ENCODE data around the gene ZNF337.
"Not testable (repeated sequence)": the region's sequence is repeated elsewhere in the genome, so short reads cannot be mapped to it uniquely, and the experiment has no call there.

Gene ZNF337

DNA sequence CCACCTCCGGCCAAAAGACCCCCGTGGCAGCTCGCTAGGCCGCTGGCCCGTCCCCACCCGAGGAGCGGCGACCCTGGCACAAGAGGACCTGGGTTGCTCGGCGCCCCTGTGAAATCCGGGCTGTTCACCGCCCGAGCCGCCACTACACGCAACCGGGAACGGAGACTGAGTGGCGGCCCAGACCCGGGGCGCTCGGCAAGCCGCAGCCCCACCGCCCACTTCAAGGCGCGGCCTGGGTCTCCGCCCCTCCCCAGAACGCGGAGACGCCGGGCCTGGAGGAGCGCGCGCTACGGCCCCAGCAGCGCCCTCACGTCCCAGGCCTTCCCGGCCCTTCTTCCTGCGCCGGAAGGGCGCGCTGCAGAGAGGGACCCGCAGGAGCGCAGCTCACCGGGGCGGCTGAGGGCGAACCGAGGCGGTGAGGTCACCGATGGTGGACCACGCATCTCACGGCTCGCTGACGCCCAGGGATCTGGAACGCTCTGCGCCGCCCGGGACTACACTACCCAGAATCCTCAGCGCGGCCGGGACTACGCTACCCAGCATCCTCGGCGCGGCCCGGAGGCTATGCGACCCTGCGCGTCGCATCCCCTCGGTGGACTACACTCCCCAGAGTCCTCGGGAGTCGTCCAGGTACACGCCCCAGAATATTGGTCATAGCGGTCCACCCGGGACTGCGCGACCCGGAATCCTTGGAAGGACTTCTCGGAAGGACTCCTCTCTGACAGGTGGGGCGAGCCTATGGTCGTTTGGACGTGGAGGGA lies at the start of gene ZNF337:
ZNF337 (minus strand) TSS at position 483 of the 761 bp plus-strand sequence. CDS start 10,436 bp downstream, outside the sequence.
- in situ Hi-C loops (cut with MboI; ENCODE audit: low sequenced_read_pairs): loop anchor here (10.0 kb wide), 1 partner anchor 62 kb away; no protein-coding TSS in a partner anchor

DNA sequence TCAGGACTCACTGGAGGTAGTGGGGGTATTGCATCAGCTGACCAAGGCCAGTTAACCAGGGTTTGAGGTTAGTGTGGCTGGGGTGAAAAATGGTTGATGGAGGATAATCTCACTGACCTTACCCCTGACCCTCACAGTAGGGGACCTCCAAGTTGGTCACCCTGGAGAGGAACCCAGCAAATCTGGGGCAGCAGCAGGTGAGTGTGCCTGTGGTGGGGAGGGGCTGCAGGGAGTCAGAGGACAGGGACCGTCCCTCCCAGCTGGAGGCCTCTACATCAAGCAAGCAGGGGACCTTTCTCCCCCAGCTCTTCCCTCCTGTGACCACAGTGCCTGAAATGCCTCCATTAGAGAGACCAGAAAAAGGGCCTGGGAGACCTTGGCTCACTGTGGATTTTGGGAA lies 49.1 kb upstream of the ZNF337 start:
- in situ Hi-C loops (cut with MboI; ENCODE audit: low sequenced_read_pairs): no loop called here

DNA sequence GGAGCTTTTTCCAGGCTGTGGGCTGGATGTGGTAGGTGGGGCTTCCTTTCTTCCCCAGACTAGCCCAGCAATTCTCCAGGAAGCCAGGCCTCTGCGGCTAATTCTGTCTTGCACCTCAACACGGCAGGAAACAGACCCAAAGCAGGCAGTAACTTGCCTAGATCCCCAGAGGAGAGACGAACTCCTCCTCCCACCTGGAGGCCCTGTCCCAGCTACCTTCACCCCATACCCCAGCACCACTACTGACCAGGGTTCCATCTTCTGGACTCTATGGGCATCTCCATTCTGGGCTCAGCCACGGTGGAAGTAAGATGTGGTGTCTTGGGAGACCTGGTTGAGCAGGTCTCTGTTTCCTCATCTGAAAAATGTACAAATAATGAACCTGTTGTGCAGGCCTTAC lies 48.4 kb upstream of the ZNF337 start:
- in situ Hi-C loops (cut with MboI; ENCODE audit: low sequenced_read_pairs): no loop called here

DNA sequence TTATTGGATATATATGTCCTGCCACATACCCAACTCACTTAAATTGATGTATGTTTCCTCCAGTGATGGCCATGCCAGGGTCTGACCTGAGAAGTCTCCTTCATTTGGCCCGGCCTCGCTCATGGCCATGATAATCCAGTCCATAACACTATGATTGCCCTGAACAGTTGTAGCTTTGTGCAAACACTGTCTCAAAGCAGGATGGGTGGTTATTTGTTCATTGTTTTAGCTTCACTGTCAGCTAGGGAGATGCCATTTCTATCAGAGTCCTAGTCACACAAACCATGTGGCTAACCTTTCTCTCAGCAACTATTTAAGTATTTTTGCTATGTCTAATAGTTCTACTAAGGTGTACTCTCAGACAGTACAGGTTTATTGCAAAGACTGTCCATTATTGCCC lies 47.6 kb upstream of the ZNF337 start:
- in situ Hi-C loops (cut with MboI; ENCODE audit: low sequenced_read_pairs): no loop called here

DNA sequence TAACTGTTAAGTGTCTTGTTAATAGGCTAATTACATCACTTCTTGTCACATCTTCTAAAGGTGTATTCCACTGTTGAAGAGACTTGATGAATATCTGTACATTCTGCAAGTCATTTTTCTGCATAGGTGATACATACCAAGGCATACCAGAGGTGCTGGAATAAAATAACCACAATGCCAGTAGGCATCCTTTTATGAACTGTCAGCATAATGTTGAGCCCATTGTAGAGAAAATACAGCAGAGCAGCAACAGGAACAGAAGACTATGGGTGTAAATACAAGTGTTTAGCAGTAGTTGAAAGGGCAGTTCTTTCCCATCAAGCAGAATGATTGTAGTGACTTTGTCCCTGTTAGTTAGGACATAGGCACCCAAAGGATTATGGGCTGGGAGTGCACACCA lies 44.4 kb upstream of the ZNF337 start:
- in situ Hi-C loops (cut with MboI; ENCODE audit: low sequenced_read_pairs): no loop called here

DNA sequence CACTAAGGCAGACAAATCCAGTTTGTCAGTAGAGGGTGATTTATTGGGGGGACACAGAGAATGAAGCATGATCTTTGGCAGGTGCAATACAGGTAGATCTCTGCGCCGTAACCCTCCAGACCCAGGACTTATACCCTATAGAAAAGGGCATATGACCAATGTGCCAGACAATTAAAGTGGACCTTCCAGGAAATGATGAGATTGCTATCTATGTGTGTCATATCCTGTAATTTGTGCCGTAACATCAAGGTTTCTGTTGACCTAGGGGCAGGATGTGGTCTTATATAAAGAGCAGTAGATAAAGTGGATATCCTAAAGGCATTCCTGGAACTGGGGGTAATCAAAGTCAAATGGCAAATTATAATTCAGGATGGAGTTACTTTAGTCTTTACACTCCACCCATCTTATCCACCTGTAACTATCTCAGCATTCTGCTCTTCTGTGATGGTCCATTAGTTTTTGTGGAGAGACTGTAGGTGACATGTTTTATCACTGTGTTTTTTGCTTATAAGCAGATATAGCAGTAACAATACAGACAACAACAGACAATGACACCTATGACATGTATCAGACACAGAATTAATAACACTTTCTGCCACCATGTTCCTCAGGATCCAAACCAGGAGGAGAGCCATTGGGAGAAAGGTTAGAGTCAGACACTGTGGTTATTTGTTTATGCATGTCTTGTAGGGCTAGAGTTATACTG lies 43.1 kb upstream of the ZNF337 start:
- in situ Hi-C loops (cut with MboI; ENCODE audit: low sequenced_read_pairs): no loop called here

DNA sequence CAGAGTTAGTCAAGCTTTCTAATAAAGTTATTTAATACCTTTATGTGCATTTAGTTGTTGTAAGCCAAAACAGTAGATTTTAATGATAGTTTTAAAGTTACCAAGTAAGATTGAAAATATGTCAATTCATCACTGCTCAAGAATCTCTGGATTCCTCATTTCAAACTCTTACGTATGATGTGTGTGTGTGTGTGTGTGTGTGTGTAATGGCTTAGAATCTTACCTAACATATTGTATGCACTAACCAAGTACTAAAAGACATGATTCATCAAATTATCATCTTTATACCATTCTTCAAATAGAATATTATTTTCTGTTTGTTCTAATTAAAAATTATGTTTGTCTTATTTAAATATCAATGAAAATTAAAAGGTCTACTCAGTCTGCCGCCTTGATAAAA lies 41.5 kb upstream of the ZNF337 start:
- in situ Hi-C loops (cut with MboI; ENCODE audit: low sequenced_read_pairs): no loop called here

DNA sequence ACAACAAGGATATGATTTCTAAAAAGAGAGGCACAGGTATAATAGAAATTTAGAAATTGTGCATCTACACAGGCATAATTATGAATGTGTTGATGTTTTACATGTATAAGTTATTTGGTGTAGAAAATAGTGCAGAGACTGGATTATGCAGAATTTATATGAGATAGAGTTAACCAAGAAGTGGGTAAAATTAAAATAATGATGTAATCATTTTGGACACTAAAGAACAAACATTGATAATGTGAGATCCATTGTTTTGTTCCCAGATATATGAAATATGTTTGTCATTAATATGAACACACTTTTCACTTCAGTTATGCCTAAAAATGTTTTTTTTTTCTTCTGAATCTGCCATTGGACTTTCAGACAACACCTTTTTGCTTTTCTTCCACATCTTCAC lies 37.2 kb upstream of the ZNF337 start:
- in situ Hi-C loops (cut with MboI; ENCODE audit: low sequenced_read_pairs): no loop called here

DNA sequence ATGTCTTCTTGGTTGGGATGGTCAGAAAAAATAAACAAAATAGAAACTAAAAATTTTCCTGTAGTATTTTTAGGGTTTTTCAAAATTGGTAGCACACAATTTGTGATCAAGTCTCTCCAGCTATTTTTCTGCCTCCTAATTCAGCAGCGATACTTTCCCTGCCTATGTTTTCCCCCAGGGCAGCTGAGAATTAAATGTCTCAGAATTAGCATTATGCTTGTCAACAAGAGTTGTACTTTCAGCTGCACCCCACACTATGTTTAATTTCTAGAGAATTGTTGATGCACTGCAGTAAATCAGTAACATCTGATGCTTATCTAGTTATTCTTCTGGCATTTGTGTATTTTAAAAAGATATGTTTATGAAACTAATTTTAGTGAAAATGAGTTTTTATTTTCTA lies 34.2 kb upstream of the ZNF337 start:
- in situ Hi-C loops (cut with MboI; ENCODE audit: low sequenced_read_pairs): no loop called here

DNA sequence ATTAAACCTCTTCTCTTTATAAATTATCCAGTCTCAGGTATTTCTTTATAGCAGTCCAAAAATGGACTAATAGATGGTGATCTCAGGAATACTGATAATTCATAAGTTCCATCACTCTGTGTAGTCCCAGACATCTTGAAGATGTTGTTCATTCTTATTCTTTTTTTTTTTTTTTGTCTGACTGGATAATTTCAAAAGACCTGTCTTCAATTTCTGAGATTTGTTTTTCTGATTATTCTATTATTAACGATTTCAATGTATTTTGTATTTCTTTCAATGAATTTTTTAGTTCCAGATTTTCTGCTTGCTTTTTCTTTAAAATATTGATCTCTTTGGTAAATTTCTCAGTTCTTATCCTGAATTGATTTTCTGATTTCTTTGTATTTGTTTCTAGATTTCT lies 29.7 kb upstream of the ZNF337 start:
- in situ Hi-C loops (cut with MboI; ENCODE audit: low sequenced_read_pairs): no loop called here

DNA sequence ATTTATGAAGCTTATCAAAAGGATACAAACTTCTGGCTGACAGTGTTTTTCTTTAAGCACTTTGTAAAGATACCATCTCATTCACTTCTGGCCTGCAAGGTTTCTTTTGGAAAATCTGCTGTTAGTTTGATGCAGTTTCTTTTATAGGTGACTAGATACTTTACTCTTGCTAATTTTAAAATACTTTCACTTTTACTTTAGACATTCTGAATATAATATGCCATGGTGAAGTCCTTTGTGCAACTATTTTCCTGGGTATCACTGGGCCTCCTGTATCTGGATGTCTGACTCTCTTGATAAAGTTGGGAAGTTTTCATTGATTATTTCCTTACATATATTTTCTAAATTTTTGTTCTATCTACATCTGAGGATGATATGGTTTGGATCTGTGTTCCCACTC lies 29.0 kb upstream of the ZNF337 start:
- in situ Hi-C loops (cut with MboI; ENCODE audit: low sequenced_read_pairs): no loop called here

DNA sequence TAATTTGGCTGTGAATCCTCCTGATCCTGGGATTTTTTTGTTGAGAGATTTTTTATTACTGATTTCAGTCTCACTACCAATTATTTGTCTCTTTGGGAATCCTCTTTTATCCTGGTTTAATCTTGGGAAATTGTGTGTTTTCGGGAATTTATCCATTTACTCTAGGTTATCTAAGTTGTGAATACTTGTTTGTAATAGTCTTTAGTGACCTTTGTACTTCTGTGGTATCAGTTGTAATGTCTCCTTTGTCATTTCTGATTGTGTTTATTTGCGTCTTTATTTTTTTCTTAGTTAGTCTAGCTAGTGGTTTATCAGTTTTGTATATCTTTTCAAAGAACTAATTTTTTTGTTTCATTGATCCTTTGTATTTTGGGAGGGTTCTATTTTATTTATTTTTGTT lies 27.3 kb upstream of the ZNF337 start:
- in situ Hi-C loops (cut with MboI; ENCODE audit: low sequenced_read_pairs): no loop called here

DNA sequence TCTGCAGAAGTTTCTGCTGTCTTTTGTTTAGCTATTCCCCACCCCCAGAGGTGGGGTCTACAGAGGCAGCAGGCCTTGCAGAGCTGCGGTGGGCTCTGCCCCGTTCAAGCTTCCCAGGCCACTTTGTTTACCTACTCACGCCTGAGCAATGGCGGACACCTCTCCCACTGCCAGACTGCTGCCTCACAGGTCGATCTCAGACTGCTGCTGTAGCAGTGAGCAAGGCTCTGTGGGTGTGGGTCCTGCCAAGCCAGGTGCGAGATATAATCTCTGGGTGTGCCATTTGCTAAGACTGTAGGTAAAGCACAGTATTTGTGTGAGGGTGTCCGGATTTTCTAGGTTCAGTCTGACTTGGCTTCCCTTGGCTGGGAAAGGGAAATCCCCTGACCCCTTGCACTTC lies 23.6 kb upstream of the ZNF337 start:
- in situ Hi-C loops (cut with MboI; ENCODE audit: low sequenced_read_pairs): no loop called here

DNA sequence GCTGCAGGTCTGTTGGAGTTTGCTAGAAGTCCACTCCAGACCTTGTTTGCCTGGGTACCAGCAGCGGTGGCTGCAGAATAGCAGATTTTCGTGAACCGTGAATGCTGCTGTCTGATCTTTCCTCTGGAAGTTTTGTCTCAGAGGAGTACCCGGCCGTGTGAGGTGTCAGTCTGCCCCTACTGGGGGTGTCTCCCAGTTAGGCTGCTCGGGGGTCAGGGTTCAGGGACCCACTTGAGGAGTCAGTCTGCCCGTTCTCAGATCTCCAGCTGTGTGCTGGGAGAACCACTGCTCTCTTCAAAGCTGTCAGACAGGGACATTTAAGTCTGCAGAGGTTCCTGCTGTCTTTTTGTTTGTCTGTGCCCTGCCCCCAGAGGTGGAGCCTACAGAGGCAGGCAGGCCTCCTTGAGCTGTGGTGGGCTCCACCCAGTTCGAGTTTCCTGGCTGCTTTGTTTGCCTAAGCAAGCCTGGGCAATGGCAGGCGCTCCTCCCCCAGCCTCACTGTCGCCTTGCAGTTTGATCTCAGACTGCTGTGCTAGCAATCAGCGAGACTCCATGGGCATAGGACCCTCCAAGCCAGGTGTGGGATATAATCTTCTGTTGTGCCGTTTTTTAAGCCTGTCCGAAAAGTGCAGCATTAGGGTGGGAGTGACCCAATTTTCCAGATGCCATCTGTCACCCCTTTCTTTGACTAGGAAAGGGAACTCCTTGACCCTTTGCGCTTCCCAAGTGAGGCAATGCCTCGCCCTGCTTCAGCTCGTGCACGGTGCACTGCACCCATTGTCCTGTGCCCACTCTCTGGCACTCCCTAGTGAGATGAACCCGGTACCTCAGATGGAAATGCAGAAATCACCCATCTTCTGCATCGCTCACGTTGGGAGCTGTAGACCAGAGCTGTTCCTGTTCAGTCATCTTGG lies 22.5 kb upstream of the ZNF337 start:
- in situ Hi-C loops (cut with MboI; ENCODE audit: low sequenced_read_pairs): not testable (repeated sequence)

DNA sequence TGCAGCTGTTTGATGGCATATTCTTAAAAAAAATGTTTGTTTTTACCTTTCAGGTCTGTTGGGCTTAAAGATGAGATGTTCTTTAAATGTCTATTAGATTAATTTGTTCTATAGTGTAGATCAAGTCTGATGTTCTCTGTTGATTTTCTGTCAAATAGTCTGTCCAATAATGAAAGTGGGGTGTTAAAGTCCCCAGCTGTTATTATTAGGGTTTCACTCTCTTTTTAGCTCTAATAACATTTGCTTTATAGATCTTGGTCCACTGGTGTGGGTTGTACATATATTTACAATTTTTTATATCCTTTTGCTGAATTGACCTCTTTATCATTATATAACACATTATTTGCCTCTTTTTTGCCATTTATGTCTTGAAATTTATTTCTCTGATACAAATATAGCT lies 11.0 kb upstream of the ZNF337 start:
- in situ Hi-C loops (cut with MboI; ENCODE audit: low sequenced_read_pairs): no loop called here

DNA sequence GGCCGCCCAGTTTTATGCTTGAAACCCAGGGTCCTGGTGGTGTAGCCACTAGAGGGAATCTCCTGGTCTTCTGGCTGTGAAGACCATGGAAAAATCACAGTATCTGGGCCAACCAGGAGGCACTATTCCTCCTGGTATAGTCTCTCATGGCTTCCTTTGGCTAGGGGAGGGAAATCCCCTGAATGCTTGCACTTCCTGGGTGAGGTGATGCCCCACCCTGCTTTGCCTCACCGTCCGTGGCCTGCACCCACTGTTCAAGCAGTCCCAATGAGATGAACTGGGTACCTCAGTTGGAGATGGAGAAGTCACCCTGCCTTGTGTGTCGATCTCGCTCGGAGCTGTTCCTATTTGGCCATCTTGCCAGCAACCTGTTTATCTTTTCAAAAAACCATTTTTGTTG lies 10.1 kb upstream of the ZNF337 start:
- in situ Hi-C loops (cut with MboI; ENCODE audit: low sequenced_read_pairs): no loop called here

DNA sequence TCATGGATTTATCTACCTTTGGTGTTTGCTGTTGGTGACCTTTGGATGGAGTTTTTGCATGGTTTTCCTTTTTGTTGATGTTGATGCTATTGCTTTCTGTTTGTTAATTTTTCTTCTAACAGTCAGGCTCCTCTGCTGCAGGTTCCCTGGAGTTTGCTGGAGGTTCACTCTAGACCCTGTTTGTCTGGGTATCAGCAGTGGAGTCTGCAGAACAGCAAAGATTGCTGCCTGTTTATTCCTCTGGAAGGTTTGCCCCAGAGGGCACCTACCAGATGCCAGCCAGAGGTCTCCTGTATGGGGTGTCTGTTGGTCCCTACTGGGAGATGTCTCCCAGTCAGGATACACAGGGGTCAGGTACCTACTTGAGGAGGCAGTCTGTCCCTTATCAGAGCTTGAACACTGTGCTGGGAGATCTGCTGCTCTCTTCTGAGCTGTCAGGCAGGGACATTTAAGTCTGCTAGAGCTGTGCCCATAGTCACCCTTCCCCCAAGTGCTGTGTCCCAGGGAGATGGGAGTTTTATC lies 9.2 kb upstream of the ZNF337 start:
- in situ Hi-C loops (cut with MboI; ENCODE audit: low sequenced_read_pairs): no loop called here

DNA sequence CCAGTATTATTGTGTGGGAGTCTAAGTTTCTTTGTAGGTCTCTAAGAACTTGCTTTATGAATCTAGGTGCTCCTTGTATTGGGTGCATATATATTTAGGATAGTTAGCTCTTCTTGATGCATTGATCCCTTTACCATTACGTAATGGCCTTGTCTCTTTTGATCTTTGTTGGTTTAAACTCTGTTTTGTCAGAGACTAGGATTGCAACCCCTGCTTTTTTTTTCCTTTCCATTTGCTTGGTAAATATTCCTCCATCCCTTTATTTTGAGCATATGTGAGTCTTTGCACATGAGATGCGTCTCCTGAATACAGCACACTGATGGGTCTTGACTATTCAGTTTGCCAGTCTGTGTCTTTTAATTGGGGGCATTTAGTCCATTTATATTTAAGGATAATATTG lies 7.7 kb upstream of the ZNF337 start:
- in situ Hi-C loops (cut with MboI; ENCODE audit: low sequenced_read_pairs): not testable (repeated sequence)

DNA sequence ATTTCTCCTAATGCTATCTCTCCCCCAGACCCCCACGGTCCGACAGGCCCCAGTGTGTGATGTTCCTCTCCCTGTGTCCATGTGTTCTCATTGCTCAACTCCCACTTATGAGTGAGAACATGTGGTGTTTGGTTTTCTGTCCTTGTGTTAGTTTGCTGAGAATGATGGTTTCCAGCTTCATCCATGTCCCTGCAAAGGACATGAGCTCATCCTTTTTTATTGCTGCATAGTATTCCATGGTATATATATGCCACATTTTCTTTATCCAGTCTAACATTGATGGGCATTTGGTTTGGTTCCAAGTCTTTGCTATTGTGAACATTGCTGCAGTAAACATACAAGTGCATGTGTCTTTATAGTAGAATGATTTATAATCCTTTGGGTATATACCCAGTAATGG lies 4.2 kb upstream of the ZNF337 start:
- in situ Hi-C loops (cut with MboI; ENCODE audit: low sequenced_read_pairs): not testable (repeated sequence)

DNA sequence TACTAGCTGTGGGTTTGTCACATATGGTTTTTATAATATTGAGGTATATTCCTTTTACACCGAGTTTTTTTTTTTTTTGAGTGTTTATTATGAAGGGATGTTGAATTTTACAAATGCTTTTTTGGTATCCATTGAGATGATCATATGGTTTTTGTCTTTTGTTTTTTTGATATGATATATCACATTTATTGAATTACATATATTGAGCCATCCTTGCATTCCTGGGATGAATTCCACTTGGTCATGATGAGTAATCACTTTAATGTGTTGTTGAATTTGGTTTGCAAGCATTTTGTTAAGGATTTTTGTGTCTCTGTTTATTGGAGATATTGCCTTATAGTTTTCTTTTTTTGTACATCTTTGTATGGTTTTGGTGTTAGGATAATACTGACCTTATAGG lies 3.3 kb upstream of the ZNF337 start:
- in situ Hi-C loops (cut with MboI; ENCODE audit: low sequenced_read_pairs): loop anchor here (10.0 kb wide), 1 partner anchor 65 kb away; no protein-coding TSS in a partner anchor

DNA sequence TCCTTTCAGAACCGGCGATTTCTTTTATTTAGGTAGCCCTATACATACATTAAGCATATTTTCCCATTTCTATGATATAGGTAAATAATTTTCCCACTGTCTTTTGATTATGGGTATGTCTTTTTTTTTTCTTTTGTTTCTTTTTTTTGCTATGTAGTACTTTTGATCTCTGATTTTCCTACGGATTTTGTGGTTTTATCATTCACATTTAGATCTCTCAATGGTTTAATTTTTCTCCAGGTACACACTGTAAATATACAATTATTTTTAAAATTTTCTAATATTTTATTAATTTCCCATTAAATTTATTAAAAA lies 436 bp upstream of the ZNF337 start:
- in situ Hi-C loops (cut with MboI; ENCODE audit: low sequenced_read_pairs): loop anchor here (10.0 kb wide), 1 partner anchor 62 kb away; no protein-coding TSS in a partner anchor
